22Rv1 (cell line): Measurements from ENCODE around the gene SEH1L.

ENCODE experiments used
- ZFX ChIP-seq: fragments of 450-650 bp; IDR thresholded peaks from 2 replicates; pipeline ENCODE4 v1.6.1; 2017; ENCODE audit warnings: antibody characterized with exemption, borderline replicate concordance
- TF ChIP-seq, protein P1 (sequence below): fragments of 450-650 bp; IDR thresholded peaks from 2 replicates; pipeline ENCODE4 v1.5.1; 2017; ENCODE audit warnings: mild to moderate bottlenecking

DNA sequence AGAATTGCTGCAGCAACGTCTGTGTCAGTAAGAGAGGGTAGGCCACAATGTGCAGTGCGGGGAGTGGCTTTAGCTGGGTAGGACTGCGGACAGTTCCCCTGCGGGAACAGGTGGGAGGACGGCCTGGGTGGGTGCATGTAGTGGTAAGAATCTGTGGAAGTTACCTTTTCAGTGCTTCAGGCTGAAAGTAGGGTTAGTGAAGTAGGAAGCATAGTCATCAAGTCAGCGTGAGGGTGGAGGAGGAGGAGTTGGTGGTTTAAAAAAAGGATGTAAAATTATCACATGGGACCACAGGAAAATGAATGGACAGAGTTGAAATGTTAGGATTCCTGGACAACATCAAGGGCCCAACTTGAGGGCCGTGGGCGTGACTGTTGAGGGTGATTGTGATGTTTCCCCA lies 56.6 kb downstream of the SEH1L start:
- TF ChIP-seq, protein P1, sequence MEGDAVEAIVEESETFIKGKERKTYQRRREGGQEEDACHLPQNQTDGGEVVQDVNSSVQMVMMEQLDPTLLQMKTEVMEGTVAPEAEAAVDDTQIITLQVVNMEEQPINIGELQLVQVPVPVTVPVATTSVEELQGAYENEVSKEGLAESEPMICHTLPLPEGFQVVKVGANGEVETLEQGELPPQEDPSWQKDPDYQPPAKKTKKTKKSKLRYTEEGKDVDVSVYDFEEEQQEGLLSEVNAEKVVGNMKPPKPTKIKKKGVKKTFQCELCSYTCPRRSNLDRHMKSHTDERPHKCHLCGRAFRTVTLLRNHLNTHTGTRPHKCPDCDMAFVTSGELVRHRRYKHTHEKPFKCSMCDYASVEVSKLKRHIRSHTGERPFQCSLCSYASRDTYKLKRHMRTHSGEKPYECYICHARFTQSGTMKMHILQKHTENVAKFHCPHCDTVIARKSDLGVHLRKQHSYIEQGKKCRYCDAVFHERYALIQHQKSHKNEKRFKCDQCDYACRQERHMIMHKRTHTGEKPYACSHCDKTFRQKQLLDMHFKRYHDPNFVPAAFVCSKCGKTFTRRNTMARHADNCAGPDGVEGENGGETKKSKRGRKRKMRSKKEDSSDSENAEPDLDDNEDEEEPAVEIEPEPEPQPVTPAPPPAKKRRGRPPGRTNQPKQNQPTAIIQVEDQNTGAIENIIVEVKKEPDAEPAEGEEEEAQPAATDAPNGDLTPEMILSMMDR = no peak
- no peak for TF ChIP-seq ZFX
